Spinal cord (tissue), 4 donors: ENCODE measurements around the gene IFNA17. TPM values are rescaled to one million over a fixed set of nuclear protein-coding genes. Genes with fewer than 3 reads are reported as not detected.

Experiments
- polyA plus RNA-seq, 2 donors: library from polyadenylated mRNA; unstranded; fragments of 120-200 nt; gene quantifications; one replicate each; pipeline ENCODE4 v1.2.1, GENCODE V29; 2013; ENCODE audit not compliant: insufficient read length in 2 of 2
- total RNA-seq, 2 donors: library from RNA; depleted of rRNA in 1 of 2; stranded (reverse); fragments of 120-200 nt in 1 of 2; fragments of >200 nt in 1 of 2; gene quantifications; one replicate each; pipeline versions ENCODE4 v1.2.3 to v1.2.4, GENCODE V29; 2013 to 2014

IFNA17 gene
- total and polyA plus RNA-seq, 4 donors = not detected

Other genes starting within 250 kb of the IFNA17 start
- 1 to 10 TPM; 3.7 to 4.1 TPM for gene HACD4, start 196.6 kb downstream of the IFNA17 start, total RNA-seq
- 1 to 10 TPM; 1.3 to 1.6 TPM for gene HACD4, start 196.6 kb downstream of the IFNA17 start, polyA plus RNA-seq
- gene IFNB1, start 150.3 kb downstream of the IFNA17 start, total RNA-seq = not detected
- gene IFNB1, start 150.3 kb downstream of the IFNA17 start, polyA plus RNA-seq = not detected
- not detected for gene IFNW1, start 86.4 kb downstream of the IFNA17 start, total RNA-seq
- gene IFNW1, start 86.4 kb downstream of the IFNA17 start, polyA plus RNA-seq = under 1 TPM in 1 of 2 donors, not detected in 1; 0.15 TPM
- not detected for gene IFNA21, start 61.6 kb downstream of the IFNA17 start, total RNA-seq
- not detected for gene IFNA21, start 61.6 kb downstream of the IFNA17 start, polyA plus RNA-seq
- gene IFNA4, start 40.6 kb downstream of the IFNA17 start, total RNA-seq = not detected
- gene IFNA4, start 40.6 kb downstream of the IFNA17 start, polyA plus RNA-seq = not detected
- not detected for gene IFNA7, start 26.0 kb downstream of the IFNA17 start, total RNA-seq
- not detected for gene IFNA7, start 26.0 kb downstream of the IFNA17 start, polyA plus RNA-seq
- gene IFNA10, start 21.1 kb downstream of the IFNA17 start, total RNA-seq = not detected
- gene IFNA10, start 21.1 kb downstream of the IFNA17 start, polyA plus RNA-seq = not detected
- not detected for gene IFNA16, start 10.9 kb downstream of the IFNA17 start, total RNA-seq
- not detected for gene IFNA16, start 10.9 kb downstream of the IFNA17 start, polyA plus RNA-seq
- gene IFNA14, start 11.8 kb upstream of the IFNA17 start, total RNA-seq = not detected
- gene IFNA14, start 11.8 kb upstream of the IFNA17 start, polyA plus RNA-seq = not detected
- gene IFNA5, start 77.1 kb upstream of the IFNA17 start, total RNA-seq = not detected
- gene IFNA5, start 77.1 kb upstream of the IFNA17 start, polyA plus RNA-seq = not detected
- gene KLHL9, start 107.2 kb upstream of the IFNA17 start, total RNA-seq = 10 to 100 TPM; 42.2 to 70.6 TPM
- 10 to 100 TPM; 37.8 to 52.3 TPM for gene KLHL9, start 107.2 kb upstream of the IFNA17 start, polyA plus RNA-seq
- not detected for gene IFNA6, start 122.7 kb upstream of the IFNA17 start, total RNA-seq
- gene IFNA6, start 122.7 kb upstream of the IFNA17 start, polyA plus RNA-seq = not detected
- gene IFNA13, start 139.8 kb upstream of the IFNA17 start, total RNA-seq = not detected
- gene IFNA13, start 139.8 kb upstream of the IFNA17 start, polyA plus RNA-seq = not detected
- gene IFNA2, start 157.2 kb upstream of the IFNA17 start, total RNA-seq = not detected
- not detected for gene IFNA2, start 157.2 kb upstream of the IFNA17 start, polyA plus RNA-seq
- gene IFNA8, start 180.9 kb upstream of the IFNA17 start, total RNA-seq = not detected
- gene IFNA8, start 180.9 kb upstream of the IFNA17 start, polyA plus RNA-seq = not detected
- gene IFNA1, start 212.2 kb upstream of the IFNA17 start, total RNA-seq = not detected
- gene IFNA1, start 212.2 kb upstream of the IFNA17 start, polyA plus RNA-seq = not detected